ENCODE data around the gene PUS7.

- no peak for TF ChIP-seq POLR2A (IDR thresholded peaks at IDR 0.05)
- TF ChIP-seq CTCF (IDR thresholded peaks at IDR 0.05 in 4 of 5, conservative IDR thresholded peaks at IDR 0.05 in 1 of 5) = no peak
Observed at GRCh38 chr7:105567821-105568220, 45.8 kb upstream of the PUS7 start.

Data from gastrocnemius medialis (tissue), 4 donors.